Dedifferentiated amniotic fluid mesenchymal stem cell (primary cell): ENCODE measurements around the gene AGAP6.
"Not testable (repeated sequence)": the region's sequence is repeated elsewhere in the genome, so short reads cannot be mapped to it uniquely, and the experiment has no call there.

ENCODE experiments used
- DNase-seq: peaks from one replicate; pipeline ENCODE4 v3.0.0-alpha.2; 2016; ENCODE audit errors: extremely low spot score

Gene AGAP6

DNA sequence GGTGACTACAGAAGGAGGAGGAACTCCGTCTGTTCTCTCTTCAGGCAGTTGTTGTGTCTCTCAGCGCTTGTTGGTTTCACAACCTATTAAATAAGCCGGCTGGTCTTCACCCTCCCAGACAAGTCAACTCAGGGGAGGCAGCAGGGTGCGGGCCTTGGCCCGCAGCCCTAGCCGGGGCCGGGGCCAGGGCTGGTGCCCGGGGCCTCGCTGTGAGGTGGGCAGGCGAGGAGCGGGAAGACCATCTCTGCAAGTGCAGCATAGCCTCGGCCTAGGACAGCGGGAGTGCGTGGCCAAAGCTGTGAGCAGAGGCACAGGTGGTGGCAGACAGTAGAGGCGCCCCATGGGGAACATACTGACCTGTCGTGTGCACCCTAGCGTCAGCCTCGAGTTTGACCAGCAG, at the start of gene AGAP6:
Gene AGAP6, plus strand, starts transcription at position 31 of the 400 bp plus-strand sequence. Its CDS starts 310 bp downstream, at position 341.
- not testable (repeated sequence) for DNase-seq

- peak; percentile 75 for DNase-seq
Observed at GRCh38 chr10:49941447-49942338, 46.5 kb upstream of the AGAP6 start, which contains the start of the genes PARG and TIMM23B. Gene PARG, minus strand, starts transcription at chr10:49942027. Its CDS starts 302 bp downstream, at chr10:49941725. Gene TIMM23B, plus strand, starts transcription at chr10:49942053. Its CDS starts 142 bp downstream, at chr10:49942195.

GRCh38 chr10:49942339-49942705, 45.9 kb upstream of the AGAP6 start:
- not testable (repeated sequence) for DNase-seq

DNA sequence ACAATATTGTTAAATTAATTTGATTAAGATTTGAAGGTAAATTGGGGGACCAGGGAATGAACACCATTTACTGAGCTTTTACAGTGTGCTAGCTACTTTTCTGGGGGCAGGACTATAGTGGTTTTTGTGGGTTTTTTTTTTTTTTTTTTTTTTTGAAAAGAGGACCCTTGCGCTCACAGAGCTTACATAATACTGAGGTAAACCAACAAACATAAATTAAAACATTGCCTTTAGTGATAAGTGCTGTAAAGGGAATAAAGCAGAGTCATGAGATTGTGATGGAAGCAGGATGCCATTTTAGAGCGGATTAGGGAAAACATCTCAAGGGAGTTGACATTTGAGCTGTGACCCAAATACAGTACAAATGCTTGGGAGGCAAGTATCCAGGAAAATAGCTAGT, 44.6 kb upstream of the AGAP6 start:
- DNase-seq: not testable (repeated sequence)

GRCh38 chr10:49948142-49948541, 40.1 kb upstream of the AGAP6 start:
- DNase-seq: not testable (repeated sequence)

DNA sequence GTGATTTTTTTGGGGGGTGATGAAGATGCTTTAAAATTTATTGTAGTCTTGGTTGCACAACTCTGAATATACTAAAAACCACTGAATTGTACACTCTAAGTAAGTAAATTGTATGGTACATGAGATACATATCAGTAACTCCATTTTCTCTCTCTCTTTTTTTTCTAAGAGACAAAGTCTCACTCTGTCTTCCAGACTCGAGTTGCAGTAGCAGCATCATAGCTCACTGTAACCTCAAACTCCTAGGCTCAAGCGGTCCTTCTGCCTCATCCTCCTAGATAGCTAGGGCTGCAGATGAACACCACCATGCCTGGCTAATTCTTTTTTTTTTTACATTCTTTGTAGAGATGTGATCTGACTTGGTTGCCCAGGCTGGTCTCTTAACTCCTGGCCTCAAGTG, 39.5 kb upstream of the AGAP6 start:
- not testable (repeated sequence) for DNase-seq

GRCh38 chr10:49952006-49952405, 36.2 kb upstream of the AGAP6 start:
- not testable (repeated sequence) for DNase-seq

DNA sequence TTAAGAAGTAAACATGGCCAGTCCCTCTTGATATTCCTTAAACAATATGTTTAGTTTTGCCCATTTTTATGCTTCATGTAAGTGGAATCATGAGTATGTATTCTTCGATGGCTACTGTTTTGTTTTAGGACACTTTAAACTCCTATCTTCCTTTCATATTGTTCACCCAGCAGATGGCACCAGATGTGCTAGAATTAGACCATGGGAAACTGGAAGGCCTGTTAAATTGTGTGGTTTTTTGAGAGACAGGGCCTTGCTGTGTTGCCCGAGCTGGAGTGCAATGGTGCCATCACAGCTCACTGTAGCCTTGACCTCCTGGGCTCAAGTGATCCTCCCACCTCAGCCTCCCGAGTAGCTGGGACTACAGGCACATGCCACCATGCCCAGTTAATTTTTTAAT, 35.1 kb upstream of the AGAP6 start:
- DNase-seq: not testable (repeated sequence)

DNA sequence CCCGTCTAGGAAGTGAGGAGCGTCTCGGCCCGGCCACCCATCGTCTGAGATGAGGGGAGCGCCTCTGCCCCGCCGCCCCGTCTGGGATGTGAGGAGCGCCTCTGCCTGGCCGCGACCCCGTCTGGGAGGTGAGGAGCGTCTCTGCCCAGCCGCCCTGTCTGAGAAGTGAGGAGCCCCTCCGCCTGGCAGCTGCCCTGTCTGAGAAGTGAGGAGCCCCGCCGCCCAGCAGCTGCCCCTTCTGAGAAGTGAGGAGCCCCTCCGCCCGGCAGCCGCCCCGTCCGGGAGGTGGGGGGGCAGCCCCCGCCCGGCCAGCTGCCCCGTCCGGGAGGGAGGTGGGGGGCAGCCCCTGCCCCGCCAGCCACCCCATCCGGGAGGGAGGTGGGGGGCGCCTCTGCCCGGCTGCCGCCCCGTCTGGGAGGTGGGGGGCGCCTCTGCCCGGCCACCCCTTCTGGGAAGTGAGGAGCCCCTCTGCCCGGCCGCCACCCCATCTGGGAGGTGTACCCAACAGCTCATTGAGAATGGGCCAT, 17.8 kb upstream of the AGAP6 start:
- DNase-seq: not testable (repeated sequence)

DNA sequence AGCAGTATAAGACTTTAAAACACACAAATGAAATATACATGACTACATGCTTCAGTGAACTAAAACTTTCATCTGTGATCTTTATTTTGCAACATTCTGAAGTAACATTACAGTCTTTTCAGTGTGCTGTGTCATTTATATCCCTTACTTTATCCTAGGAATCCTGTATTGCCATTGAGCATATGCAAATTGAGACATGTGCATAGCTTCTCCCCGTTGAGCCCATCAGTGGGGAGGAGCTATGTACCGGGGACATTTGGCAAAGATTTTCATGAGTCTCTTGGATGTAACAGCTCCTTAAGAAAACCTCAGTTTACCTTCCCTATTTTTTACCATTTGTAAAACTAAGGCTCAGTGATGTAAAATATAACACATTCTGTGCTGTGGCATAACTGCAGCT, 16.7 kb upstream of the AGAP6 start:
- DNase-seq: not testable (repeated sequence)

GRCh38 chr10:49972094-49972493, 16.1 kb upstream of the AGAP6 start:
- DNase-seq: not testable (repeated sequence)

- DNase-seq: not testable (repeated sequence)
Observed at GRCh38 chr10:49977756-49978155, 10.4 kb upstream of the AGAP6 start.

- not testable (repeated sequence) for DNase-seq
Observed at GRCh38 chr10:49987207-49987606, 999 bp upstream of the AGAP6 start.

GRCh38 chr10:49995321-49995720, 7.1 kb downstream of the AGAP6 start:
- DNase-seq: not testable (repeated sequence)

DNA sequence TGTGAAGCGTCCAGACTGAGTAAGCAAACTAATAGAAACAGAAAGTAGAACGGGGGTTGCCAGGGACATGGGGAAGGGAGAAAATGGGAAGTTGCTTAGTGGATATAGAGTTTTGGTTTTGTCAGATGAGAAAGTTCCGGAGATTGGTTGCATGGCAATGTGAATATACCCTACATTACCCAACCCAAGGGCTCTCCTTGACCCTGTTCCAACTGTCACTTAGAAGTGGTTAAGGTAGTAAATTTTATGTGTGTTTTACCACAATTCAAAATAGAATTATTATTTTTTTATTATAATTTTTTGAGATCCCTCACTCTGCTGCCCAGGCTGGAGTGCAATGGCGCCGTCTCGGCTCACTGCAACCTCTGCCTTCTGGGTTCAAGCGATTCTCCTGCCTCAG, 25.8 kb downstream of the AGAP6 start:
- DNase-seq: not testable (repeated sequence)

- DNase-seq: not testable (repeated sequence)
Observed at GRCh38 chr10:50015596-50016220, 27.5 kb downstream of the AGAP6 start.

DNA sequence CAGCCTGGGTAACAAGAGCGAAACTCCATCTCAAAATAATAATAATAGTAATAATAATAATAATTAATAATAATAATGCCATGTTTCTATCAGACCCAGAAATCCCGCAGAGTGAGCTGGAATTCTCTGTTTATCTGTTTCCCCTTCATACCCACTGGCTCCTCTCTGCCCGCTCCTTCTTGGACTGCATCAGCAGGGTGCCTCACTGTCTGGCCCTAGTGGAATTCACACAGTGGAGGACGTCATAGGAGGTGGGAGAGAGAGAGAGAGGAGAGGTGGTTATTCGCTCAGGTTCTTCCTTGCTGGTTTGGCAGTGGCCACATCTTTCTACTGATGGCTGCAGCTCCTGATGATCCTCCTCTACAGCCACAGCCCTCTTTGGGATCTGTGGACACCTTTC, 28.7 kb downstream of the AGAP6 start:
- DNase-seq: not testable (repeated sequence)

DNA sequence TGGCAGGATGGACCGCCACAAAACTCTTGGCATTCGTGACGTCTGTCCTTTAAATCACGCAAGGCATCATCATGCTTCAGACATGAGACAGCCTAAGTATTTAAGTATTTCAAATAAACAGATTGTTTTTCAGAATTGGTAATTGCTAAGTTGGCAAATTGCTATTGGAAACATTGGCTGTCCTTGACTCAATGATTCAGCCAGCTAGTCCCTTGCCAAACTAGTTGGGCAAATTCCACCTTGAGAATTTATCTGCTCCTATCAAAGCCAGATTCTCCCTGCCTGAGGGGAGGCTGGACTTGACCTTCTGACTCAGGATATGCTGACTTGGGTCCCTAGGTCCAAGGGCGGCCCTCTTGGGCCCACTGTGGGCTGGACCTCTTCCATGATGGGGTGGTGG, 29.4 kb downstream of the AGAP6 start:
- not testable (repeated sequence) for DNase-seq

DNA sequence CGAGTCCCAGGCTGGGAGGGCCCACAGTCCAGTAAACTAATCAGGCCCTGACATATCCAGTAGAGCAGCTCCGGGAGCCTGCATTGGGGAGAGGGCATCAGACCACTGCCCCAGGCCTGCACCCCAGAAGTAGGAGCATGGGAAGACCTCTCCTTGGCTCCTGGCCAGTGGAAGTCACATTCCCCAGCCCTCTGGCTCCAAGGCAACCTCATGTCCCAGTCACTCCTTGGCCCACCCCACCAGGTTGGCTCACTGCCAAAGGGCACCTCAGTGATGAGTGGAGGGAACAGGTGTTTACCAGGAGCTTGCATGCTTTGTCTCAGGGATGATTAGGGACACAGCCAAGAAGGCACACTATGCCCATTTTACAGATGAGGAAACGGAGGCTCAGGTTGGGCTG, 31.1 kb downstream of the AGAP6 start:
- not testable (repeated sequence) for DNase-seq

DNA sequence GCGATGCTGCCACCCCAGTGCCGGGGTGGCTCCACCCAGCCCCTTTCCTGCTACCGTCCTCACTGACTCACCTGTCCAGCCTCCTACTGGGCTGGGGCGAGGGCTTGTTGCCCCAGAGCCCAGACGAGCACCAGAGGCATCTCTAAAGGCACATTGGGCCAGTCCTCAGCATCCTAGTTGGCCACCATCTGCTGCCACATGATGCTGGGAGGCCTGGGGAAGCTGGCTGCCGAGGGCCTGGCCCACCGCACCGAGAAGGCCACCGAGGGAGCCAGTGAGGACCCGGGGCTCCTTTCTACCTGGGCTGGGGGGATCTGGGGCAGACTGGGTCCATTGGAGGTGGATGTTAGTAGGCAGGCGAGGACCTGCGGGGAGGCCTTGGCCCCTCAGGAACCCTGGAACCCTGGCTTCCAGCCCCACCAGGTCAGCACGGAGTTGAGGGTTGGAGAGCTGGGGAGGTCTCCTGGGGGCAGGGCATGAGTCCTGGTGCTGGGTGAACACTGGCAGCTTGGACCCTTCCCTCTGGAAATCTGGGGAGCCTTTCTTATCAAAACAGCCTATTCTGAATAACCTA, 32.3 kb downstream of the AGAP6 start:
- DNase-seq: not testable (repeated sequence)

DNA sequence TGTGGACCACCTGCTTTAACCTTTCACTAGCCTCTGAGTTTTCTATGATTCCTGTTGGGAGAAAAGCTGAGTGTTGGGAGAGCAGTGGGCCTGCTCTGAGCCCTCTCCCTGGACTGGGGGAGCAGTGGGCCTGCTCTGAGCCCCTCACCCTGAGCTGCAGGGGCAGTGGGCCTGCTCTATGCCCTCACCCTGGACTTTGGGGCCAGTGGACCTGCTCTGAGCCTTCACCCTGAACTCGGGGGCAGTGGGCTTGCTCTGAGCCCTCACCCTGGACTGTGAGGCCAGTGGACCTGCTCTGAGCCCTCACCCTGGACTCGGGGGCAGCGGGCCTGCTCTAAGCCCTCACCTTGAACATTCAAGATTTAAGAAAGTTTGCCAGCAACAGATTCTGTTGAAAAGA, 33.4 kb downstream of the AGAP6 start:
- DNase-seq: no peak
